GM12878 (cell line): ENCODE data around the gene SLA2. TPM values are rescaled to one million over a fixed set of nuclear protein-coding genes. Genes with fewer than 3 reads are reported as not detected.

Experiments used
- ATAC-seq: fragments of 200-7000 bp; cut with Tn5 transposase; 3 replicates; pipeline ENCODE4 v1.9.1; 2020; ENCODE audit warnings: mild to moderate bottlenecking, moderate library complexity
- BruUV-seq: library from RNA; stranded (reverse); fragments of 400-500 nt; replicated peaks from 2 replicates; lab custom pipeline; 2021; lab: Mats Ljungman, UMichigan
- CTCF ChIA-PET: fragments of 300-600 bp; sonication (Branson Sonifier 250); formaldehyde crosslinking; extraction: SDS; loops from one replicate; lab custom pipeline; 2021; ENCODE audit warnings: inconsistent platforms; lab: Yijun Ruan, JAX
- POLR2A ChIA-PET: fragments of 350-600 bp; formaldehyde crosslinking; extraction: SDS; loops from one replicate; lab custom pipeline; 2021; ENCODE audit warnings: inconsistent platforms; lab: Charles Lee
- RAD21 ChIA-PET: fragments of 300-600 bp; sonication (Branson Sonifier 250); formaldehyde crosslinking; loops from one replicate; lab custom pipeline; 2023; ENCODE audit warnings: antibody characterized with exemption; ENCODE audit not compliant: unreplicated experiment; lab: Charles Lee
- SMC1A ChIA-PET: fragments of 300-600 bp; sonication (Branson Sonifier 250); formaldehyde crosslinking; loops from one replicate; lab custom pipeline; 2023; ENCODE audit not compliant: unreplicated experiment, uncharacterized antibody; lab: Charles Lee
- DNase-seq: peaks from one replicate; pipeline ENCODE4 v3.0.0-alpha.2; 2011; ENCODE audit warnings: low read depth, low spot score
- FAIRE-seq: peaks from 3 replicates; lab custom pipeline; 2011; peaks lifted over from hg19 to GRCh38; lab: Jason Lieb, UNC
- H2AFZ ChIP-seq: 2 replicates; pipeline ENCODE4 v1.6.0; 2011; ENCODE audit warnings: low read depth, low read length, control low read depth; ENCODE audit not compliant: control insufficient read depth
- H3K27ac ChIP-seq: 2 replicates; pipeline ENCODE4 v1.5.1; 2011; ENCODE audit warnings: control low read depth; ENCODE audit not compliant: control insufficient read depth, insufficient read depth
- H3K27me3 ChIP-seq, 2 experiments: replicated peaks in 1 of 2; 2 replicates each; pipeline versions ENCODE4 v1.6.0 to v1.6.1; 2011; ENCODE audit warnings: low read length in 1 of 2; ENCODE audit not compliant: control insufficient read depth in 2 of 2, insufficient read depth in 2 of 2
- H3K36me3 ChIP-seq, 2 experiments: 2 replicates each; pipeline ENCODE4 v1.5.1; 2011; ENCODE audit warnings: low read length in 1 of 2; ENCODE audit not compliant: control insufficient read depth in 2 of 2, insufficient read depth in 2 of 2
- H3K4me1 ChIP-seq: 2 replicates; pipeline ENCODE4 v1.6.1; 2011; ENCODE audit warnings: mild to moderate bottlenecking, low read length, moderate library complexity, mixed read lengths; ENCODE audit not compliant: control insufficient read depth, insufficient read depth
- H3K4me2 ChIP-seq: 2 replicates; pipeline ENCODE4 v1.6.0; 2011; ENCODE audit warnings: control low read depth; ENCODE audit not compliant: control insufficient read depth, insufficient read depth
- H3K4me3 ChIP-seq: fragments of 200-600 bp; sonication (generic); 2 replicates; pipeline ENCODE4 v1.5.1; 2016
- H3K79me2 ChIP-seq: 2 replicates; pipeline ENCODE4 v1.6.0; 2011; ENCODE audit warnings: low read length; ENCODE audit not compliant: control insufficient read depth, insufficient read depth
- H3K9ac ChIP-seq: 2 replicates; pipeline ENCODE4 v1.8.0; 2011; ENCODE audit warnings: low read length, control low read depth, mixed read lengths; ENCODE audit not compliant: control insufficient read depth, insufficient read depth
- H3K9me3 ChIP-seq: replicated peaks from 3 replicates; pipeline ENCODE4 v1.5.1; 2011; ENCODE audit warnings: mild to moderate bottlenecking, low read length; ENCODE audit not compliant: control insufficient read depth, insufficient read depth
- H4K20me1 ChIP-seq: 2 replicates; pipeline ENCODE4 v1.6.0; 2011; ENCODE audit not compliant: control insufficient read depth, insufficient read depth
- KDM1A ChIP-seq: fragments of 200-600 bp; sonication (generic); IDR thresholded peaks from 2 replicates; pipeline ENCODE4 v1.6.1; 2016; ENCODE audit warnings: borderline replicate concordance
- MEF2B ChIP-seq: fragments of 450-650 bp; IDR thresholded peaks from 2 replicates; pipeline ENCODE4 v1.6.1; 2018; ENCODE audit warnings: mild to moderate bottlenecking, moderate library complexity; ENCODE audit not compliant: partially characterized antibody, poor library complexity, severe bottlenecking
- POLR2AphosphoS2 ChIP-seq: IDR thresholded peaks from 2 replicates; pipeline ENCODE4 v1.6.1; 2011; ENCODE audit warnings: low read depth, mild to moderate bottlenecking, low read length, improper control_type of control experiment, moderate library complexity
- SP1 ChIP-seq: IDR thresholded peaks from one replicate; pipeline ENCODE4 v1.6.1; 2011; ENCODE audit warnings: low read depth, low read length
- ZBED1 ChIP-seq: IDR thresholded peaks from 2 replicates; pipeline ENCODE4 v1.6.1; 2016; ENCODE audit warnings: borderline replicate concordance
- ZNF217 ChIP-seq: fragments of 450-650 bp; IDR thresholded peaks from 2 replicates; pipeline ENCODE4 v1.6.1; 2017; ENCODE audit warnings: antibody characterized with exemption, mild to moderate bottlenecking
- ZNF24 ChIP-seq: fragments of 450-650 bp; IDR thresholded peaks from 2 replicates; pipeline ENCODE4 v1.6.1; 2017; ENCODE audit warnings: antibody characterized with exemption, mild to moderate bottlenecking
- WGBS: methylation state at CpG from one replicate; pipeline ENCODE4 v1.1.6; 2016; ENCODE audit warnings: low lambda C conversion rate; ENCODE audit not compliant: insufficient replicate concordance, insufficient coverage; ENCODE audit errors: missing lambda C conversion rate; 5-methylcytosine and 5-hydroxymethylcytosine counted together
- in situ Hi-C: fragments of 300-500 bp; cut with MboI; formaldehyde crosslinking; loops from 9 replicates; pipeline ENCODE4 v1.14.3; 2018; ENCODE audit warnings: mixed read lengths
- intact Hi-C: fragments of 100-400 bp; cut with micrococcal nuclease; formaldehyde crosslinking; loops from one replicate; pipeline ENCODE4 v1.14.2; 2022; ENCODE audit not compliant: unreplicated experiment
- polyA plus RNA-seq, 11 experiments: library from polyadenylated mRNA; depleted of rRNA in 4 of 11; unstranded in 6 of 11; stranded (reverse) in 5 of 11; fragments of >200 nt; fragmentation: Nextera tagmentation in 4 of 11; fragmentation: Illumina TruSeq in 1 of 11; extraction: Ambion mirVana in 4 of 11; extraction: Trizol in 1 of 11; gene quantifications; 1 replicate in 1 of 11; 2 replicates in 10 of 11; pipeline versions ENCODE4 v1.2.1 to v1.2.3, GENCODE V29; 2011 to 2016; ENCODE audit warnings: inconsistent platforms in 2 of 11, missing spikeins in 2 of 11, low read depth in 1 of 11
- total RNA-seq, 4 experiments: library from RNA; depleted of rRNA in 3 of 4; stranded (reverse); fragments of >200 nt in 3 of 4; fragmentation: Illumina TruSeq in 1 of 4; extraction: Trizol in 1 of 4; gene quantifications; 2 replicates each; pipeline versions ENCODE4 v1.2.1 to v1.2.3, GENCODE V29; 2013 to 2021
- TF ChIP-seq, protein P1 (sequence below): fragments of 450-650 bp; IDR thresholded peaks from 2 replicates; pipeline ENCODE4 v1.6.1; 2018; ENCODE audit warnings: borderline replicate concordance, mild to moderate bottlenecking; ENCODE audit not compliant: partially characterized antibody
- TF ChIP-seq, protein P2 (sequence below): fragments of 450-650 bp; formaldehyde crosslinking; IDR thresholded peaks from 2 replicates; pipeline ENCODE4 v1.5.0; 2022; ENCODE audit warnings: mild to moderate bottlenecking, missing genetic modification characterization
- TF ChIP-seq, protein P3 (sequence below): IDR thresholded peaks from 2 replicates; pipeline ENCODE4 v1.6.1; 2012; ENCODE audit warnings: low read depth, low read length, improper control_type of control experiment
- TF ChIP-seq, protein P4 (sequence below): fragments of 450-650 bp; IDR thresholded peaks from 2 replicates; pipeline ENCODE4 v1.6.1; 2017; ENCODE audit warnings: mild to moderate bottlenecking, moderate library complexity

Gene SLA2
- total and polyA plus RNA-seq, 10 of the 15 experiments (the other 5 are each of a cell fraction or from before 2014, with no cell fraction given) = 0.29 to 3.3 (median 1.4) TPM

DNA sequence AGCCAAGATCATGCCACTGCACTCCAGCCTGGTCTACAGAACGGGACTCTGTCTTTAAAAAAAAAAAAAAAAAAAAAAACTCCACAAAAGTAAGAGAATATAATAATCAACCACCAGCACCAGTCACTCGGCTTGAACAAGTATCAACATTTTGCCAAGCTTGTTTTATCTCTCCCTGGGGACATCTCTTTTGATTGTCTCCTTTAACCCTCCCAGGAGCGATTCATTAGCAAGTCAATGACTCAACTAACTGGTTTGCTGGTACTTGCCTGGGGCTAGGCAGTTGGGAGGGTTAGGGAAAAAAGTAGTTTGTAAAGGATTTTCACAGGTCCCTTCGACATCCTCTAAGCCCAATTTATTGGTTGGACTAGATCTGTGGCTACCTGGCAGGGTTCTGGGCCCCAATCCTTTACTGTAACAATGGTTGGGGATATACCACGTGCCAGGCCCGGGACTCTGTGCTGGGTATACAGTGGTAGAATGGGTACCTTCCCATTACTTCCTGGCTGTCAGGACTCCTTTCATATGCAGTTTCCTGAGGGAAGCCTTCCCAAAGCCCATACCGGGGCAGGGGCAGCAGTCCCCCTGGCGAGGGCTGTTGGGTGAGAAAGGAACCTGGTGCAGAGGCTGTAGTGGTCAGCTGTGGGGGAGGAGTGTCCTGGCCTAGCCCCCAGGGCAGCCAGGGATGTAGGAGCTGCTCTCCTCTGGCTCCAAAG, 60.4 kb downstream of the SLA2 start:
- Histone ChIP-seq H3K9me3 (no peaks in the 10 kb centered on the region; the same call in 2 of the 3 replicates), H3K36me3 (peaks cover 9 to 22% of the 10 kb centered on the region in 2 experiments; a peak in 3 of 4 replicates), H4K20me1 (no peaks in the 10 kb centered on the region), H3K4me1 (peaks cover 5% of the 10 kb centered on the region), H3K79me2 (peaks cover 1% of the 10 kb centered on the region), H3K4me3 (no peak overlapping the region), H3K9ac (no peak overlapping the region), H3K27me3 (no peaks in the 10 kb centered on the region), H3K27ac (no peak overlapping the region), H3K4me2 (no peak overlapping the region), H2AFZ (no peak overlapping the region)
- in situ Hi-C loops (no loop called here), intact Hi-C loops (no loop called here)
- BruUV-seq = no TSS peak
- no peak for ATAC-seq
- POLR2A ChIA-PET = interaction anchor here (0.7 to 2.8 kb wide), 6 partner anchors 9 to 250 kb away, joined by 3 to 15 read pairs (median 8); partner anchors contain the start of gene RAB5IF
- WGBS = 81% methylated on average over 8 of the region's 8 CpGs
- SMC1A ChIA-PET = interaction anchor here (1.5 to 3.0 kb wide), 2 partner anchors 9 kb away, joined by 6 to 12 read pairs; no protein-coding TSS in a partner anchor
- no peak for FAIRE-seq
- DNase-seq = no peak
- RAD21 ChIA-PET = interaction anchor here (0.8 kb wide), 1 partner anchor 12 kb away, joined by 3 read pairs; the partner anchor contains the start of gene TGIF2
- CTCF ChIA-PET = interaction anchor here (0.8 to 2.0 kb wide), 5 partner anchors 9 to 147 kb away, joined by 3 to 6 read pairs (median 3); no protein-coding TSS in a partner anchor
- TF ChIP-seq, protein P1, sequence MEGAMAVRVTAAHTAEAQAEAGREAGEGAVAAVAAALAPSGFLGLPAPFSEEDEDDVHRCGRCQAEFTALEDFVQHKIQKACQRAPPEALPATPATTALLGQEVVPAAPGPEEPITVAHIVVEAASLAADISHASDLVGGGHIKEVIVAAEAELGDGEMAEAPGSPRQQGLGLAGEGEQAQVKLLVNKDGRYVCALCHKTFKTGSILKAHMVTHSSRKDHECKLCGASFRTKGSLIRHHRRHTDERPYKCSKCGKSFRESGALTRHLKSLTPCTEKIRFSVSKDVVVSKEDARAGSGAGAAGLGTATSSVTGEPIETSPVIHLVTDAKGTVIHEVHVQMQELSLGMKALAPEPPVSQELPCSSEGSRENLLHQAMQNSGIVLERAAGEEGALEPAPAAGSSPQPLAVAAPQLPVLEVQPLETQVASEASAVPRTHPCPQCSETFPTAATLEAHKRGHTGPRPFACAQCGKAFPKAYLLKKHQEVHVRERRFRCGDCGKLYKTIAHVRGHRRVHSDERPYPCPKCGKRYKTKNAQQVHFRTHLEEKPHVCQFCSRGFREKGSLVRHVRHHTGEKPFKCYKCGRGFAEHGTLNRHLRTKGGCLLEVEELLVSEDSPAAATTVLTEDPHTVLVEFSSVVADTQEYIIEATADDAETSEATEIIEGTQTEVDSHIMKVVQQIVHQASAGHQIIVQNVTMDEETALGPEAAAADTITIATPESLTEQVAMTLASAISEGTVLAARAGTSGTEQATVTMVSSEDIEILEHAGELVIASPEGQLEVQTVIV = no peak
- no peak for TF ChIP-seq ZBED1
- TF ChIP-seq MEF2B = no peak
- no peak for TF ChIP-seq SP1
- TF ChIP-seq KDM1A = no peak
- TF ChIP-seq, protein P2, sequence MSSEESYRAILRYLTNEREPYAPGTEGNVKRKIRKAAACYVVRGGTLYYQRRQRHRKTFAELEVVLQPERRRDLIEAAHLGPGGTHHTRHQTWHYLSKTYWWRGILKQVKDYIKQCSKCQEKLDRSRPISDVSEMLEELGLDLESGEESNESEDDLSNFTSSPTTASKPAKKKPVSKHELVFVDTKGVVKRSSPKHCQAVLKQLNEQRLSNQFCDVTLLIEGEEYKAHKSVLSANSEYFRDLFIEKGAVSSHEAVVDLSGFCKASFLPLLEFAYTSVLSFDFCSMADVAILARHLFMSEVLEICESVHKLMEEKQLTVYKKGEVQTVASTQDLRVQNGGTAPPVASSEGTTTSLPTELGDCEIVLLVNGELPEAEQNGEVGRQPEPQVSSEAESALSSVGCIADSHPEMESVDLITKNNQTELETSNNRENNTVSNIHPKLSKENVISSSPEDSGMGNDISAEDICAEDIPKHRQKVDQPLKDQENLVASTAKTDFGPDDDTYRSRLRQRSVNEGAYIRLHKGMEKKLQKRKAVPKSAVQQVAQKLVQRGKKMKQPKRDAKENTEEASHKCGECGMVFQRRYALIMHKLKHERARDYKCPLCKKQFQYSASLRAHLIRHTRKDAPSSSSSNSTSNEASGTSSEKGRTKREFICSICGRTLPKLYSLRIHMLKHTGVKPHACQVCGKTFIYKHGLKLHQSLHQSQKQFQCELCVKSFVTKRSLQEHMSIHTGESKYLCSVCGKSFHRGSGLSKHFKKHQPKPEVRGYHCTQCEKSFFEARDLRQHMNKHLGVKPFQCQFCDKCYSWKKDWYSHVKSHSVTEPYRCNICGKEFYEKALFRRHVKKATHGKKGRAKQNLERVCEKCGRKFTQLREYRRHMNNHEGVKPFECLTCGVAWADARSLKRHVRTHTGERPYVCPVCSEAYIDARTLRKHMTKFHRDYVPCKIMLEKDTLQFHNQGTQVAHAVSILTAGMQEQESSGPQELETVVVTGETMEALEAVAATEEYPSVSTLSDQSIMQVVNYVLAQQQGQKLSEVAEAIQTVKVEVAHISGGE = no peak
- TF ChIP-seq, protein P3, sequence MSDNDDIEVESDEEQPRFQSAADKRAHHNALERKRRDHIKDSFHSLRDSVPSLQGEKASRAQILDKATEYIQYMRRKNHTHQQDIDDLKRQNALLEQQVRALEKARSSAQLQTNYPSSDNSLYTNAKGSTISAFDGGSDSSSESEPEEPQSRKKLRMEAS = no peak
- no peak for TF ChIP-seq ZNF24
- TF ChIP-seq POLR2AphosphoS2 = no peak
- no peak for TF ChIP-seq ZNF217
- TF ChIP-seq, protein P4, sequence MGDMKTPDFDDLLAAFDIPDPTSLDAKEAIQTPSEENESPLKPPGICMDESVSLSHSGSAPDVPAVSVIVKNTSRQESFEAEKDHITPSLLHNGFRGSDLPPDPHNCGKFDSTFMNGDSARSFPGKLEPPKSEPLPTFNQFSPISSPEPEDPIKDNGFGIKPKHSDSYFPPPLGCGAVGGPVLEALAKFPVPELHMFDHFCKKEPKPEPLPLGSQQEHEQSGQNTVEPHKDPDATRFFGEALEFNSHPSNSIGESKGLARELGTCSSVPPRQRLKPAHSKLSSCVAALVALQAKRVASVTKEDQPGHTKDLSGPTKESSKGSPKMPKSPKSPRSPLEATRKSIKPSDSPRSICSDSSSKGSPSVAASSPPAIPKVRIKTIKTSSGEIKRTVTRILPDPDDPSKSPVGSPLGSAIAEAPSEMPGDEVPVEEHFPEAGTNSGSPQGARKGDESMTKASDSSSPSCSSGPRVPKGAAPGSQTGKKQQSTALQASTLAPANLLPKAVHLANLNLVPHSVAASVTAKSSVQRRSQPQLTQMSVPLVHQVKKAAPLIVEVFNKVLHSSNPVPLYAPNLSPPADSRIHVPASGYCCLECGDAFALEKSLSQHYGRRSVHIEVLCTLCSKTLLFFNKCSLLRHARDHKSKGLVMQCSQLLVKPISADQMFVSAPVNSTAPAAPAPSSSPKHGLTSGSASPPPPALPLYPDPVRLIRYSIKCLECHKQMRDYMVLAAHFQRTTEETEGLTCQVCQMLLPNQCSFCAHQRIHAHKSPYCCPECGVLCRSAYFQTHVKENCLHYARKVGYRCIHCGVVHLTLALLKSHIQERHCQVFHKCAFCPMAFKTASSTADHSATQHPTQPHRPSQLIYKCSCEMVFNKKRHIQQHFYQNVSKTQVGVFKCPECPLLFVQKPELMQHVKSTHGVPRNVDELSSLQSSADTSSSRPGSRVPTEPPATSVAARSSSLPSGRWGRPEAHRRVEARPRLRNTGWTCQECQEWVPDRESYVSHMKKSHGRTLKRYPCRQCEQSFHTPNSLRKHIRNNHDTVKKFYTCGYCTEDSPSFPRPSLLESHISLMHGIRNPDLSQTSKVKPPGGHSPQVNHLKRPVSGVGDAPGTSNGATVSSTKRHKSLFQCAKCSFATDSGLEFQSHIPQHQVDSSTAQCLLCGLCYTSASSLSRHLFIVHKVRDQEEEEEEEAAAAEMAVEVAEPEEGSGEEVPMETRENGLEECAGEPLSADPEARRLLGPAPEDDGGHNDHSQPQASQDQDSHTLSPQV = no peak
